WTC11 (cell line): Measurements from ENCODE around the gene PTPRG. TPM values are rescaled to one million over a fixed set of nuclear protein-coding genes. Genes with fewer than 3 reads are reported as not detected.

Experiments used
- ATAC-seq: fragments of 200-7000 bp; cut with Tn5 transposase; 2 replicates; pipeline ENCODE4 v1.10.0; 2021; ENCODE audit warnings: mild to moderate bottlenecking, moderate library complexity
- CTCF ChIA-PET: fragments of 300-600 bp; sonication (Branson Sonifier 250); formaldehyde crosslinking; loops from one replicate; lab custom pipeline; 2021; ENCODE audit warnings: antibody characterized with exemption; lab: Charles Lee
- POLR2A ChIA-PET: fragments of 350-600 bp; sonication (Branson Sonifier 250); formaldehyde crosslinking; loops from one replicate; lab custom pipeline; 2021; ENCODE audit warnings: antibody characterized with exemption; lab: Charles Lee
- DNase-seq: peaks from one replicate; pipeline ENCODE4 v3.0.0; 2021; ENCODE audit warnings: low spot score
- H3K27ac Mint-ChIP-seq: 2 replicates; pipeline ENCODE4 v1.8.0; 2021; ENCODE audit warnings: mixed read lengths
- H3K27me3 Mint-ChIP-seq: 2 replicates; pipeline ENCODE4 v1.8.0; 2021; ENCODE audit warnings: low read depth, mild to moderate bottlenecking, moderate library complexity, mixed read lengths
- H3K36me3 Mint-ChIP-seq: 2 replicates; pipeline ENCODE4 v1.8.0; 2021; ENCODE audit warnings: mixed read lengths
- H3K4me1 Mint-ChIP-seq: 2 replicates; pipeline ENCODE4 v1.8.0; 2022; ENCODE audit warnings: mixed read lengths
- H3K4me3 Mint-ChIP-seq: 2 replicates; pipeline ENCODE4 v1.8.0; 2021; ENCODE audit warnings: mild to moderate bottlenecking, moderate library complexity, mixed read lengths
- H3K9me3 Mint-ChIP-seq: 2 replicates; pipeline ENCODE4 v1.8.0; 2021; ENCODE audit warnings: mixed read lengths
- ELF4 ChIP-seq: sonication (generic); formaldehyde crosslinking; IDR thresholded peaks from 2 replicates; pipeline ENCODE4 v1.8.1; 2022; ENCODE audit warnings: low read depth, mild to moderate bottlenecking, moderate library complexity, missing genetic modification reagents
- ERG ChIP-seq: fragments of 250-450 bp; sonication (Bioruptor Pico); IDR thresholded peaks from 2 replicates; pipeline ENCODE4 v1.8.0; 2021; ENCODE audit warnings: mild to moderate bottlenecking
- ESRRA ChIP-seq: sonication (generic); formaldehyde crosslinking; IDR thresholded peaks from 2 replicates; pipeline ENCODE4 v1.8.1; 2022; ENCODE audit warnings: mild to moderate bottlenecking, missing genetic modification reagents, borderline replicate concordance
- FOXJ3 ChIP-seq: sonication (generic); formaldehyde crosslinking; IDR thresholded peaks from 2 replicates; pipeline ENCODE4 v1.9.0; 2021; ENCODE audit warnings: missing genetic modification reagents, mild to moderate bottlenecking, borderline replicate concordance
- FOXK1 ChIP-seq: sonication (generic); formaldehyde crosslinking; IDR thresholded peaks from 2 replicates; pipeline ENCODE4 v1.8.0; 2022; ENCODE audit warnings: mild to moderate bottlenecking, moderate library complexity, missing genetic modification reagents
- KAT7 ChIP-seq: sonication (generic); formaldehyde crosslinking; IDR thresholded peaks from 2 replicates; pipeline ENCODE4 v1.8.1; 2023; ENCODE audit warnings: missing genetic modification reagents, mild to moderate bottlenecking, borderline replicate concordance
- MYBL2 ChIP-seq: sonication (generic); formaldehyde crosslinking; IDR thresholded peaks from 2 replicates; pipeline ENCODE4 v1.8.1; 2023; ENCODE audit warnings: mild to moderate bottlenecking, moderate library complexity, missing genetic modification reagents
- NFYB ChIP-seq: sonication (generic); formaldehyde crosslinking; conservative IDR thresholded peaks from 2 replicates; pipeline ENCODE4 v1.8.0; 2022; ENCODE audit warnings: low read depth, missing genetic modification reagents
- RELA ChIP-seq: sonication (generic); formaldehyde crosslinking; IDR thresholded peaks from 2 replicates; pipeline ENCODE4 v1.8.1; 2022; ENCODE audit warnings: missing genetic modification reagents, mild to moderate bottlenecking, borderline replicate concordance
- RORB ChIP-seq: fragments of 250-450 bp; sonication (Bioruptor Pico); IDR thresholded peaks from 2 replicates; pipeline ENCODE4 v1.9.0; 2021; ENCODE audit warnings: mild to moderate bottlenecking
- SMAD4 ChIP-seq: sonication (generic); formaldehyde crosslinking; IDR thresholded peaks from 2 replicates; pipeline ENCODE4 v1.8.0; 2022; ENCODE audit warnings: mild to moderate bottlenecking, missing genetic modification reagents
- SOX15 ChIP-seq: fragments of 250-450 bp; sonication (Bioruptor Pico); IDR thresholded peaks from 2 replicates; pipeline ENCODE4 v1.9.0; 2021; ENCODE audit warnings: mild to moderate bottlenecking
- SP1 ChIP-seq: sonication (generic); formaldehyde crosslinking; conservative IDR thresholded peaks from 2 replicates; pipeline ENCODE4 v1.8.1; 2022; ENCODE audit warnings: missing genetic modification reagents
- STAT6 ChIP-seq: sonication (generic); formaldehyde crosslinking; conservative IDR thresholded peaks from 2 replicates; pipeline ENCODE4 v1.8.1; 2023; ENCODE audit warnings: mild to moderate bottlenecking, low read depth, missing genetic modification reagents, moderate library complexity
- TEAD4 ChIP-seq: sonication (generic); formaldehyde crosslinking; IDR thresholded peaks from 2 replicates; pipeline ENCODE4 v1.8.0; 2022; ENCODE audit warnings: mild to moderate bottlenecking, missing genetic modification reagents
- ZBTB43 ChIP-seq: sonication (generic); formaldehyde crosslinking; IDR thresholded peaks from 2 replicates; pipeline ENCODE4 v1.8.1; 2023; ENCODE audit warnings: mild to moderate bottlenecking, missing genetic modification reagents
- ZNF219 ChIP-seq: sonication (generic); formaldehyde crosslinking; IDR thresholded peaks from 2 replicates; pipeline ENCODE4 v1.8.0; 2023; ENCODE audit warnings: missing genetic modification reagents, mild to moderate bottlenecking, borderline replicate concordance
- ZNF423 ChIP-seq: fragments of 250-450 bp; sonication (Bioruptor Pico); IDR thresholded peaks from 2 replicates; pipeline ENCODE4 v2.1.2; 2022; ENCODE audit warnings: mild to moderate bottlenecking, moderate library complexity
- ZNF512 ChIP-seq: sonication (generic); formaldehyde crosslinking; IDR thresholded peaks from 2 replicates; pipeline ENCODE4 v1.8.1; 2022; ENCODE audit warnings: missing genetic modification reagents, borderline replicate concordance
- total RNA-seq: library from RNA; stranded (reverse); gene quantifications from 3 replicates; pipeline ENCODE4 v1.2.3, GENCODE V29; 2021
- TF ChIP-seq, protein P1 (sequence below): fragments of 250-450 bp; sonication (Bioruptor Pico); IDR thresholded peaks from 2 replicates; pipeline ENCODE4 v1.9.0; 2021; ENCODE audit warnings: mild to moderate bottlenecking
- TF ChIP-seq, protein P2 (sequence below): sonication (generic); formaldehyde crosslinking; IDR thresholded peaks from 2 replicates; pipeline ENCODE4 v1.8.1; 2022; ENCODE audit warnings: mild to moderate bottlenecking, missing genetic modification reagents, moderate library complexity, borderline replicate concordance

Gene PTPRG
- total RNA-seq, 1 experiment from 2014 or later: 106 TPM

DNA sequence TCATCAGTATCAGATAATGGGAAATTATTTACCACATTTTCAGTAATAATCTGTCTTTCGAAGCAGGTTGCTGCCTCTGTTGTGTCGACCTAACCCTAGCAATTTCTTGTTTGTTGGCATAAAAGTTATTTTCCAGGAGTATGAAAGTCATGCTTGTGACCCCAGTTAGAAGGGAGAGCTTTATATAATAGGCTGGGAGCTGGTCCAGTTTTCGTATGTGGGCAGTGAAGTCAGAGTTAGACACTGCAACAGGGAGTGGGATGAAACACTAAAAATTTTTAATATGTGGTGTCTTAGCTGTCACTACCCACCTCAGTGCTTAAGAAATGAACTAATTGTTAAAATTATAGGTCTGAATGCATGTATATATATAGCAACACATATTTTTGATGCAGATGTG lies 463.5 kb downstream of the PTPRG start (continued):
- no peak for TF ChIP-seq RELA
- TF ChIP-seq FOXJ3 (CRISPR knock-in tag): no peak
- TF ChIP-seq SOX15 (CRISPR knock-in tag): no peak

DNA sequence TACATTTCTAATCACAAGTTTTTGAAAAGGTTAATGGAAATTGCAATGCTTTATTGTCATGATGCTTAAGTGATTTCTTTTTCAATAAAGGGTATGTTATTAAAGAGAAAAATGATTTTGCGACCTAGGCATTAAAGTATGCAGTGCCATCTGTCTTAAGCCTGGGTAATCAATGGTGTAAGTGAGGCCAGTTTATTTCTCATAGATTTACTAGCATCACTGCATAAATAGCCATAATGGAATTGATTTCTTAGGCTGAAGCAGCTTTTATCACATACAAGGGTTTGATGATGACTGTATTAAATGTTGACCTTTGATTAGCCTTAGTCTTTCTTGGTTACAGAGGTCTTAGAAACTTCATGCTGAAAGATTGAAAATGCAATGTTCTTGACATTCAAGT lies 464.5 kb downstream of the PTPRG start:
- Mint-ChIP-seq H3K27ac (no peak overlapping the region), H3K27me3 (no peaks in the 10 kb centered on the region), H3K4me1 (peaks cover 44% of the 10 kb centered on the region), H3K36me3 (no peaks in the 10 kb centered on the region; the same call in 1 of the 2 replicates), H3K9me3 (no peaks in the 10 kb centered on the region), H3K4me3 (no peak overlapping the region)
- DNase-seq: no peak
- no peak for ATAC-seq
- POLR2A ChIA-PET: no interaction called here
- TF ChIP-seq MYBL2 (CRISPR knock-in tag) (no peak), ERG (CRISPR knock-in tag) (no peak), KAT7 (no peak), ZNF423 (no peak)
- TF ChIP-seq, protein P1, sequence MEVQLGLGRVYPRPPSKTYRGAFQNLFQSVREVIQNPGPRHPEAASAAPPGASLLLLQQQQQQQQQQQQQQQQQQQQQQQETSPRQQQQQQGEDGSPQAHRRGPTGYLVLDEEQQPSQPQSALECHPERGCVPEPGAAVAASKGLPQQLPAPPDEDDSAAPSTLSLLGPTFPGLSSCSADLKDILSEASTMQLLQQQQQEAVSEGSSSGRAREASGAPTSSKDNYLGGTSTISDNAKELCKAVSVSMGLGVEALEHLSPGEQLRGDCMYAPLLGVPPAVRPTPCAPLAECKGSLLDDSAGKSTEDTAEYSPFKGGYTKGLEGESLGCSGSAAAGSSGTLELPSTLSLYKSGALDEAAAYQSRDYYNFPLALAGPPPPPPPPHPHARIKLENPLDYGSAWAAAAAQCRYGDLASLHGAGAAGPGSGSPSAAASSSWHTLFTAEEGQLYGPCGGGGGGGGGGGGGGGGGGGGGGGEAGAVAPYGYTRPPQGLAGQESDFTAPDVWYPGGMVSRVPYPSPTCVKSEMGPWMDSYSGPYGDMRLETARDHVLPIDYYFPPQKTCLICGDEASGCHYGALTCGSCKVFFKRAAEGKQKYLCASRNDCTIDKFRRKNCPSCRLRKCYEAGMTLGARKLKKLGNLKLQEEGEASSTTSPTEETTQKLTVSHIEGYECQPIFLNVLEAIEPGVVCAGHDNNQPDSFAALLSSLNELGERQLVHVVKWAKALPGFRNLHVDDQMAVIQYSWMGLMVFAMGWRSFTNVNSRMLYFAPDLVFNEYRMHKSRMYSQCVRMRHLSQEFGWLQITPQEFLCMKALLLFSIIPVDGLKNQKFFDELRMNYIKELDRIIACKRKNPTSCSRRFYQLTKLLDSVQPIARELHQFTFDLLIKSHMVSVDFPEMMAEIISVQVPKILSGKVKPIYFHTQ (CRISPR knock-in tag): no peak
- CTCF ChIA-PET: no interaction called here

DNA sequence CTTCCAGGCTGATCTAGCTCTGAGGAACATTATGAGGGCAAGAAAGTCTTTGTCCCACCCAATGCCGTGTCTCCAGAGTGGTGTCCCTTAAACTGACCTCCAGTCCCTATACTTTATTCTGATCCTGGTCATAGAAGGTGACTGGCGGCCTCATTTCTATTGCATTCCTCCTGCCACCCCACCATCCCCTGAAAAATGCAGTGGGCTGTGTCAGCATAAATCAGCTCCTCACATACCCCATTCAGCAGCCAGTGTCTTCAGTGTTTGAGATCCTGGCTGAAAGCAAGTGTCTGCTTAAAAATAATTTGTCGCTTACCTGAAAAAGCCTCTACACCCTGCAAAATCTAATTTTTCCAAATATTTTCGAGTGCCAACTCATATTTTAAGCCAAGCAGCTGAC lies 465.9 kb downstream of the PTPRG start:
- ChIA-PET CTCF (interaction anchor here (0.8 kb wide), 1 partner anchor 160 kb away, joined by 4 read pairs; no protein-coding TSS in a partner anchor), POLR2A (no interaction called here)
- peak; percentile 43; the same call in 1 of the 2 replicates for ATAC-seq
- no peak for TF ChIP-seq ZNF219 (CRISPR knock-in tag)
- no peak for TF ChIP-seq STAT6 (CRISPR knock-in tag)
- TF ChIP-seq RORB (CRISPR knock-in tag): no peak
- no peak for TF ChIP-seq SP1
- TF ChIP-seq NFYB: no peak
- no peak for TF ChIP-seq TEAD4 (CRISPR knock-in tag)
- TF ChIP-seq SOX15 (CRISPR knock-in tag): no peak
- TF ChIP-seq, protein P2, sequence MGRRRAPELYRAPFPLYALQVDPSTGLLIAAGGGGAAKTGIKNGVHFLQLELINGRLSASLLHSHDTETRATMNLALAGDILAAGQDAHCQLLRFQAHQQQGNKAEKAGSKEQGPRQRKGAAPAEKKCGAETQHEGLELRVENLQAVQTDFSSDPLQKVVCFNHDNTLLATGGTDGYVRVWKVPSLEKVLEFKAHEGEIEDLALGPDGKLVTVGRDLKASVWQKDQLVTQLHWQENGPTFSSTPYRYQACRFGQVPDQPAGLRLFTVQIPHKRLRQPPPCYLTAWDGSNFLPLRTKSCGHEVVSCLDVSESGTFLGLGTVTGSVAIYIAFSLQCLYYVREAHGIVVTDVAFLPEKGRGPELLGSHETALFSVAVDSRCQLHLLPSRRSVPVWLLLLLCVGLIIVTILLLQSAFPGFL (CRISPR knock-in tag): no peak
- no peak for TF ChIP-seq ZNF512 (CRISPR knock-in tag)
- TF ChIP-seq SMAD4 (CRISPR knock-in tag): no peak
- no peak for TF ChIP-seq FOXK1 (CRISPR knock-in tag)
- no peak for TF ChIP-seq KAT7
- no peak for TF ChIP-seq ELF4
- TF ChIP-seq ZBTB43: no peak
- TF ChIP-seq ESRRA (CRISPR knock-in tag): no peak
- Mint-ChIP-seq H3K27me3 (no peaks in the 10 kb centered on the region), H3K4me3 (no peak overlapping the region), H3K36me3 (no peaks in the 10 kb centered on the region; the same call in 1 of the 2 replicates), H3K27ac (peak overlapping the region; percentile 5; the same call in 1 of the 2 replicates), H3K4me1 (peaks cover 30% of the 10 kb centered on the region), H3K9me3 (no peaks in the 10 kb centered on the region)
- no peak for DNase-seq
